ENCODE results near the gene CAMK1G.

Gene CAMK1G

DNA sequence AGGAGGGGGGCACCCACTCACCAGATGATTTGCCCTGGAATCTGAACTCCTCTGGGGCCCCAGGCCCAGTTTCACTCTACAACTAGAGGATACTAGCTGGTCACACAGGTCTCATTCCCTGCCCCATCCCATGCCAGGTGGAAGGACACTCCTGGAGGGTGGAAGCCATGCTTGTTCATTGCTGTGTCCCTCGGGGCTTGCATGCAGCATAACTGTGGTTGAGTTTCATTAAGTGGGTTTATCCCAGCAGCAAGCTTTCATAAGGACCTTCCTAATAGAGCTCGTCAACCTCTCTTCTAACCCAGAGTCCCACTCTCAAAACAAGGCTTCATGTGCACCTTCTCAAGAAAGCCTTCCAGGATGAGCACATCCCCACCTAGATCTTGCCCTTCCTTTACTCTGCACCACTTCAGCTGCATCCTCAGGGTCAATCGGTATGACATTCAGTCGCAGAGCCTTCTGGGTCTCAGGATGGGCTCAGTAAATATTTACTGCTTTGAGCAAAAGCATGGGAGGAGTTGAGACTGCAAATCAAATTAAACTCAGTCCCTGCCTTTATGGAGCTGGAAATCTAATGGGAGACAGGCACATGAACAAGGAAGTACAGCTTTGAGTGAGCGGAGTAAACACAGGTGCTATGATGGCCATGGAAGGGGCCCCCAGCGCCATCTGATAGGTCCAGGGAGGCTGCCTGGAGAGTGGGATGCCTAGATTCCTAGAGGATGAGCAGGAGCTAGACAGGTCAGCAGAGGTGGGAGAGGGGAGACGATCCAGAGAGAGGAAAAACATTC, 36.4 kb downstream of the CAMK1G start:
- no peaks in the 10 kb centered on the region for H3K27me3 ChIP-seq (ENCODE audit: insufficient read depth, low read length, poor library complexity)
- no peaks in the 10 kb centered on the region for H3K36me3 ChIP-seq (ENCODE audit: insufficient read depth, low read length)
- ATAC-seq (ENCODE audit: insufficient read depth, low read depth) (no peak), DNase-seq (no peak)
- H3K4me1 ChIP-seq (ENCODE audit: insufficient read depth, low read length) = no peaks in the 10 kb centered on the region
- H3K9me3 ChIP-seq (ENCODE audit: insufficient read depth, low read length, severe bottlenecking) = no peaks in the 10 kb centered on the region
- no peak overlapping the region for H3K4me3 ChIP-seq (ENCODE audit: low read depth in 1 of 2, low read length in 2 of 2)
- no peaks in the 10 kb centered on the region; the same call in 1 of the 2 replicates for H4K20me1 ChIP-seq (ENCODE audit: insufficient read depth, low read length)
- H3K9ac ChIP-seq (ENCODE audit: low read depth, low read length) = no peak overlapping the region
- no peaks in the 10 kb centered on the region for H3K79me2 ChIP-seq (ENCODE audit: insufficient read depth, low read length)
- H2AFZ ChIP-seq (ENCODE audit: low read depth, low read length) = no peak overlapping the region
- no peak overlapping the region for H3K4me2 ChIP-seq (ENCODE audit: insufficient read depth, low read length)
- no peak overlapping the region for H3K27ac ChIP-seq (ENCODE audit: low read length)
- TF ChIP-seq EZH2 (IDR thresholded peaks at IDR 0.05; ENCODE audit: borderline replicate concordance, low read depth, low read length, severe bottlenecking) = no peak
- TF ChIP-seq, protein P1, sequence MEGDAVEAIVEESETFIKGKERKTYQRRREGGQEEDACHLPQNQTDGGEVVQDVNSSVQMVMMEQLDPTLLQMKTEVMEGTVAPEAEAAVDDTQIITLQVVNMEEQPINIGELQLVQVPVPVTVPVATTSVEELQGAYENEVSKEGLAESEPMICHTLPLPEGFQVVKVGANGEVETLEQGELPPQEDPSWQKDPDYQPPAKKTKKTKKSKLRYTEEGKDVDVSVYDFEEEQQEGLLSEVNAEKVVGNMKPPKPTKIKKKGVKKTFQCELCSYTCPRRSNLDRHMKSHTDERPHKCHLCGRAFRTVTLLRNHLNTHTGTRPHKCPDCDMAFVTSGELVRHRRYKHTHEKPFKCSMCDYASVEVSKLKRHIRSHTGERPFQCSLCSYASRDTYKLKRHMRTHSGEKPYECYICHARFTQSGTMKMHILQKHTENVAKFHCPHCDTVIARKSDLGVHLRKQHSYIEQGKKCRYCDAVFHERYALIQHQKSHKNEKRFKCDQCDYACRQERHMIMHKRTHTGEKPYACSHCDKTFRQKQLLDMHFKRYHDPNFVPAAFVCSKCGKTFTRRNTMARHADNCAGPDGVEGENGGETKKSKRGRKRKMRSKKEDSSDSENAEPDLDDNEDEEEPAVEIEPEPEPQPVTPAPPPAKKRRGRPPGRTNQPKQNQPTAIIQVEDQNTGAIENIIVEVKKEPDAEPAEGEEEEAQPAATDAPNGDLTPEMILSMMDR (IDR thresholded peaks at IDR 0.05; ENCODE audit: borderline replicate concordance, extremely low read depth, low read length, poor library complexity, severe bottlenecking) = no peak

DNA sequence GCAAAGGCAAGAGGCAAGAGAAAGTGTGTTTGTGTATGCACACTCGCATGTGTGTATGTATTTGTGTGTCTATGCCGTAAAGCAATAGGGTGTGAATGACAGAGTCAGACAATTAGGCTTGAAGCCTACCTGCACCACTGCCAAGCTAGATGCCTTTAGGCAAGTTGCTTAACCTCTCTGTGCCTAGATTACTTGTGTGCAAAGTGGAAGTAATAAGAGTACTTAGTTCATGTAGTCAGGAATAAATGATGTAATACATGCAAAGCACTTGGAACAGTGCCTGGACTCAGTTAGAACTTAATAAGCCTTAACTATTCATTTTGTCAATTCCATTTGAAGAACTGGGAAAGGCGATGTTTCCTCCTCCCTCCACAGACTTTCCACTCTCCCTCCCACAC, 37.0 kb downstream of the CAMK1G start:
- ATAC-seq (ENCODE audit: insufficient read depth, low read depth) (no peak), DNase-seq (no peak)
- Histone ChIP-seq H3K79me2 (ENCODE audit: insufficient read depth, low read length) (no peaks in the 10 kb centered on the region), H3K27ac (ENCODE audit: low read length) (no peak overlapping the region), H3K4me1 (ENCODE audit: insufficient read depth, low read length) (no peaks in the 10 kb centered on the region), H3K4me3 (ENCODE audit: low read depth in 1 of 2, low read length in 2 of 2) (no peak overlapping the region), H3K4me2 (ENCODE audit: insufficient read depth, low read length) (no peak overlapping the region), H4K20me1 (ENCODE audit: insufficient read depth, low read length) (no peaks in the 10 kb centered on the region; the same call in 1 of the 2 replicates), H3K9me3 (ENCODE audit: insufficient read depth, low read length, severe bottlenecking) (no peaks in the 10 kb centered on the region), H3K9ac (ENCODE audit: low read depth, low read length) (no peak overlapping the region), H3K27me3 (ENCODE audit: insufficient read depth, low read length, poor library complexity) (no peaks in the 10 kb centered on the region), H2AFZ (ENCODE audit: low read depth, low read length) (no peak overlapping the region), H3K36me3 (ENCODE audit: insufficient read depth, low read length) (no peaks in the 10 kb centered on the region)
- TF ChIP-seq EZH2 (IDR thresholded peaks at IDR 0.05; ENCODE audit: borderline replicate concordance, low read depth, low read length, severe bottlenecking) = no peak
- TF ChIP-seq, protein P1 (IDR thresholded peaks at IDR 0.05; ENCODE audit: borderline replicate concordance, extremely low read depth, low read length, poor library complexity, severe bottlenecking) = no peak

DNA sequence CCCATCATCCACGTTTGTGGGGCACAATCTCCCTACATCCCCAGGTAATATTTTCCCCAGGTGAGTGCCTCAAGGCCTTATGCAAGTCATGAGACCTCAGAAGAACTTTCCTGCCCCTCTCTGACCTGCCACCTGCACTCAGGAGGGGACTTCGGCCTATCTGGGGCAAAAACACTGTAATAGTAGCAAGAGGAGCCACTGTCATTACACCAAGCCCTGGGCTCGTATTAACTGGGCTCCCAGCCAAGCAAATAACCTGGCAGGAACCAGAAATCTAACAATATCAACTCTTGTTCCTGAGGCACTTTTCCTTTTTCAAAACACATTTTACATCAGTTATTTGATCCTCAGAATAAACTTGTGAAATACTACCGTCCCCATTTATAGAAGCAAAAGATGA, 37.8 kb downstream of the CAMK1G start:
- H3K4me1 ChIP-seq (ENCODE audit: insufficient read depth, low read length) = no peaks in the 10 kb centered on the region
- no peaks in the 10 kb centered on the region for H3K9me3 ChIP-seq (ENCODE audit: insufficient read depth, low read length, severe bottlenecking)
- TF ChIP-seq, protein P1 (IDR thresholded peaks at IDR 0.05; ENCODE audit: borderline replicate concordance, extremely low read depth, low read length, poor library complexity, severe bottlenecking) = no peak
- no peak for TF ChIP-seq EZH2 (IDR thresholded peaks at IDR 0.05; ENCODE audit: borderline replicate concordance, low read depth, low read length, severe bottlenecking)
- H3K27ac ChIP-seq (ENCODE audit: low read length) = no peak overlapping the region
- ATAC-seq (ENCODE audit: insufficient read depth, low read depth) (no peak), DNase-seq (no peak)
- H2AFZ ChIP-seq (ENCODE audit: low read depth, low read length) = no peak overlapping the region
- H3K27me3 ChIP-seq (ENCODE audit: insufficient read depth, low read length, poor library complexity) = no peaks in the 10 kb centered on the region
- H4K20me1 ChIP-seq (ENCODE audit: insufficient read depth, low read length) = no peaks in the 10 kb centered on the region; the same call in 1 of the 2 replicates
- no peaks in the 10 kb centered on the region for H3K36me3 ChIP-seq (ENCODE audit: insufficient read depth, low read length)
- no peak overlapping the region for H3K4me3 ChIP-seq (ENCODE audit: low read depth in 1 of 2, low read length in 2 of 2)
- H3K9ac ChIP-seq (ENCODE audit: low read depth, low read length) = no peak overlapping the region
- no peaks in the 10 kb centered on the region for H3K79me2 ChIP-seq (ENCODE audit: insufficient read depth, low read length)
- no peak overlapping the region for H3K4me2 ChIP-seq (ENCODE audit: insufficient read depth, low read length)

Measured in DND-41 (cell line).